A549 (cell line): Measurements from ENCODE around the gene TRIM41.
"Not testable (repeated sequence)": the region's sequence is repeated elsewhere in the genome, so short reads cannot be mapped to it uniquely, and the experiment has no call there.

Source experiments
- SMC3 ChIP-seq: fragments of >200 bp; sonication (Bioruptor Twin); formaldehyde crosslinking; IDR thresholded peaks from 3 replicates; pipeline ENCODE4 v1.6.1; 2018; ENCODE audit warnings: inconsistent platforms
- TF ChIP-seq, protein P1 (sequence below): IDR thresholded peaks from 2 replicates; pipeline ENCODE4 v1.6.1; 2012; ENCODE audit warnings: low read depth, borderline replicate concordance

DNA sequence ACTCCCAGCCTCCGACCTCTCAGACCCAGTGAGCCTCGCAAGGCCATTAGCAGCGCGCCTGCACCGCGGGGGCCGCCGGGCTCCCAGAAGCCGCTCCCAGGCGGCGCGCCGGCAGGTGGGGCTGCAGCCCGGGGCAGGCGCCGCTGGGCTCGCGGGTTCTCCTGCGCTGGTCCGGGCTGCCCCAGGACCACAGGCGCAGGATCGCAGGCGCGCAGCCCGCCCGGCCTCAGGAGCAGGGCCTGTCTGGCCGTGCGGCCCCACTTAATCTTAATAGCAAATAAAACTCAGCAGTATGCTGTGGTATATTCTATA, 50.3 kb downstream of the TRIM41 start:
- TF ChIP-seq, protein P1, sequence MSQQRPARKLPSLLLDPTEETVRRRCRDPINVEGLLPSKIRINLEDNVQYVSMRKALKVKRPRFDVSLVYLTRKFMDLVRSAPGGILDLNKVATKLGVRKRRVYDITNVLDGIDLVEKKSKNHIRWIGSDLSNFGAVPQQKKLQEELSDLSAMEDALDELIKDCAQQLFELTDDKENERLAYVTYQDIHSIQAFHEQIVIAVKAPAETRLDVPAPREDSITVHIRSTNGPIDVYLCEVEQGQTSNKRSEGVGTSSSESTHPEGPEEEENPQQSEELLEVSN, result not testable (repeated sequence)
- TF ChIP-seq SMC3, result peak; percentile 45
